ENCODE measurements around the gene MARVELD2. TPM values are rescaled to one million over a fixed set of nuclear protein-coding genes. Genes with fewer than 3 reads are reported as not detected.

MARVELD2 gene
- total and polyA plus RNA-seq, 2 of the 13 experiments (the other 11 are each of a cell fraction or from before 2014, with no cell fraction given), result 11.1 to 15.4 TPM

DNA sequence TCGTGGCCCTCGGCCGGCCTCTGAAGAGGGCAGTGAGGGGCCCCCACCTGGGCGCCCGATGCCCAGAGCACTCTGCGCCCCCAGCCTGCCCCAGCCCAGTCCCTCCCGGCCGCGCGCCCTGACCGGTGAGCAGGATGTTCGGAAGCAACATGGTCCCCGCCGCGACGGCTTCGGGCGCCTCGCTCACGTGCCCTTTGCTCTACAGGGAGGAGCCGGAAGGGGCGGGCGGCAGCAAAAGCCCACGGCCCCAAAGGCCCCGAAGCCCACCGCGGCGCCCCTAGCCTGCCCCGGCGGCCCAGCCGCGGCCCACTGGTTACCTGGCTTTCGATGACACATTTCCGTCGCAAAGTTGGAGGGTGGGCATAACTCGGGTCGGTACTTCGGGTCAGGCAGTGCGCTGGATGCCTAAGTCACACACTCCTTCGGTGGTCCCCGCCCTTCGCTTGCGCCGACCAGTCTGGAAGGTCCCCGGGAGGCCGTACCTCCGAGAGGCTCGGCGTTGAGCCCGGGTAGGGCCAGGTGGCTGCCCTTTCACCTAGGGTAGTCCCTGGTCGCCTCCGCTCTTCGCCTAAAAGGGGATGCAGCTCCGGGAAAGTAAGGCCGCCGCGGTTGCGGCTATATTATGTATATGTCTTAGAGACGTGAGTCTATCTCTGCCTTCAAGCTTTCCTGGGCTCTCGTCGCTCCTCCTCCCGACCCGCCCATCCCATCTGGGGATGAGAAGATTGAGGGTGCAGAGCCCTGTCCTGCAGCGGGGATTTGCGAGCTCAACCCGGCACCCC, 45.4 kb upstream of the MARVELD2 start, which contains the start of the genes AK6, RAD17 and TAF9 (continued):
- TF ChIP-seq ZNF749 (CRISPR knock-in tag; IDR thresholded peaks at IDR 0.05; ENCODE audit: borderline replicate concordance) (0 out of 2 replicates have a peak, but pooled peaks have one; percentile 27), ZNF597 (CRISPR knock-in tag; IDR thresholded peaks at IDR 0.05) (no peak), ZNF362 (CRISPR knock-in tag; IDR thresholded peaks at IDR 0.05; ENCODE audit: borderline replicate concordance) (peak; percentile 53; the same call in 1 of the 2 replicates), ATAD3A (CRISPR knock-in tag; IDR thresholded peaks at IDR 0.05) (no peak), ARID5B (CRISPR knock-in tag; IDR thresholded peaks at IDR 0.05) (peak; percentile 60; the same call in 1 of the 2 replicates), ZNF646 (CRISPR knock-in tag; IDR thresholded peaks at IDR 0.05) (no peak), ZNF570 (CRISPR knock-in tag; IDR thresholded peaks at IDR 0.05; ENCODE audit: borderline replicate concordance) (no peak), MLX (CRISPR knock-in tag; IDR thresholded peaks at IDR 0.05) (no peak; the same call in 1 of the 2 replicates), CCDC6 (CRISPR knock-in tag; IDR thresholded peaks at IDR 0.05) (no peak; the same call in 1 of the 2 replicates)
- TF ChIP-seq, protein P1, sequence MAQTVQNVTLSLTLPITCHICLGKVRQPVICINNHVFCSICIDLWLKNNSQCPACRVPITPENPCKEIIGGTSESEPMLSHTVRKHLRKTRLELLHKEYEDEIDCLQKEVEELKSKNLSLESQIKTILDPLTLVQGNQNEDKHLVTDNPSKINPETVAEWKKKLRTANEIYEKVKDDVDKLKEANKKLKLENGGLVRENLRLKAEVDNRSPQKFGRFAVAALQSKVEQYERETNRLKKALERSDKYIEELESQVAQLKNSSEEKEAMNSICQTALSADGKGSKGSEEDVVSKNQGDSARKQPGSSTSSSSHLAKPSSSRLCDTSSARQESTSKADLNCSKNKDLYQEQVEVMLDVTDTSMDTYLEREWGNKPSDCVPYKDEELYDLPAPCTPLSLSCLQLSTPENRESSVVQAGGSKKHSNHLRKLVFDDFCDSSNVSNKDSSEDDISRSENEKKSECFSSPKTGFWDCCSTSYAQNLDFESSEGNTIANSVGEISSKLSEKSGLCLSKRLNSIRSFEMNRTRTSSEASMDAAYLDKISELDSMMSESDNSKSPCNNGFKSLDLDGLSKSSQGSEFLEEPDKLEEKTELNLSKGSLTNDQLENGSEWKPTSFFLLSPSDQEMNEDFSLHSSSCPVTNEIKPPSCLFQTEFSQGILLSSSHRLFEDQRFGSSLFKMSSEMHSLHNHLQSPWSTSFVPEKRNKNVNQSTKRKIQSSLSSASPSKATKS (CRISPR knock-in tag; IDR thresholded peaks at IDR 0.05), result no peak

All from HepG2 (cell line).